Calu3 (cell line): ENCODE results near the gene MARK4. TPM values are rescaled to one million over a fixed set of nuclear protein-coding genes. Genes with fewer than 3 reads are reported as not detected.

Experiments used
- BruUV-seq: library from RNA; stranded (reverse); fragments of 400-500 nt; replicated peaks from 2 replicates; lab custom pipeline; 2021; lab: Mats Ljungman, UMichigan
- CTCF ChIA-PET: fragments of 300-600 bp; sonication (Branson Sonifier 250); formaldehyde crosslinking; loops from one replicate; lab custom pipeline; 2022; ENCODE audit warnings: antibody characterized with exemption; lab: Charles Lee
- DNase-seq: peaks from one replicate; pipeline ENCODE4 v3.0.0; 2022
- H3K27ac Mint-ChIP-seq: one replicate; pipeline ENCODE4 v1.8.0; 2022; ENCODE audit warnings: mixed read lengths; ENCODE audit not compliant: unreplicated experiment
- H3K27me3 Mint-ChIP-seq: one replicate; pipeline ENCODE4 v1.8.0; 2022; ENCODE audit warnings: mixed read lengths; ENCODE audit not compliant: unreplicated experiment
- H3K36me3 Mint-ChIP-seq: one replicate; pipeline ENCODE4 v1.8.0; 2022; ENCODE audit warnings: mild to moderate bottlenecking, moderate library complexity, mixed read lengths; ENCODE audit not compliant: insufficient read depth, unreplicated experiment
- H3K4me1 Mint-ChIP-seq: one replicate; pipeline ENCODE4 v1.8.0; 2022; ENCODE audit warnings: mild to moderate bottlenecking, low read depth, mixed read lengths; ENCODE audit not compliant: unreplicated experiment
- H3K4me3 Mint-ChIP-seq: one replicate; pipeline ENCODE4 v1.8.0; 2022; ENCODE audit warnings: mild to moderate bottlenecking, low read depth, moderate library complexity, mixed read lengths; ENCODE audit not compliant: unreplicated experiment
- H3K9me3 Mint-ChIP-seq: one replicate; pipeline ENCODE4 v1.8.0; 2022; ENCODE audit warnings: low read depth, mixed read lengths; ENCODE audit not compliant: unreplicated experiment
- CTCF ChIP-seq: fragments of 200-600 bp; IDR thresholded peaks from one replicate; pipeline ENCODE4 v1.8.0; 2022; ENCODE audit warnings: antibody characterized with exemption; ENCODE audit not compliant: unreplicated experiment
- intact Hi-C: fragments of 100-400 bp; cut with micrococcal nuclease; formaldehyde crosslinking; loops from one replicate; pipeline ENCODE4 v1.10.0; 2022; ENCODE audit not compliant: unreplicated experiment
- total RNA-seq: library from RNA; stranded (reverse); gene quantifications from 2 replicates; pipeline ENCODE4 v1.2.3, GENCODE V29; 2022

Gene MARK4
- total RNA-seq, 1 experiment from 2014 or later: 45.9 TPM

DNA sequence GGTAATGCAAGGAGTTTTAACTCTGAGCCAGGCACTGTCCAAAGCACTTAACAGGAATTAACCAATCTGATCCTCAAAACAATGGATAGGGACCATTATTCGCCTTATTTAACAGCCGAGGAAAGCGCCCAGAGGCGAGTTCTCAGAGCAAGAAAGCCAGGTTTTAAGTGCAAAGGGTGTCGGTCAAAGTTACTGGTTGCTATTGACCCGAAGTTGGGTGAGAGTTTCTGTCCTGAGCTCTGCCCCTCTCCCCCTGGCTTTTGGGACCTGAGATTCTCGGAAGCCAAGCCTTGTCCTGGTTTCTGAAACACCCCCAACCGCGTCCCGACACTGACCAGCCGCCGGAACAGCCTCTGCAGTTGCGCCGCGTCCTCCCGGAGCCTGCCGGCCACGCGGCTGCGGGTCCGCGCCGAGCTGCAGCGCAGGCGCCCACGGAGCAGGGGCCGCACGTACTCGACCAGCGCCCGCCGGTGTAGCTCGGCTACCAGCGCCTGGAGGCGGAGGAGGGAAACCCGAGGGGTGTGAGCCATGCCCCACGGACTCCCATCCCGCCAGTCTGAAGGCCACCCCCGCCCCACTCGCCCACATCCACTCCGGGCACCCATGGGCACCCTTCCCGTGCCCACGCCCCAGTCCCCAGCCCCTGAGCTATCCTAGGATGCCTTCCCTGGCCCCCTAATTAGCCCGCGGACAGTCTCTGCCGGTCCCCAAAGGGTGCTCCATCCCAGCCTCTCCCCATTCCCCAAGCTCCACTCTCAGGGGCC is 33.7 kb upstream of the MARK4 start:
- Mint-ChIP-seq H3K9me3 (no peaks in the 10 kb centered on the region), H3K27ac (no peak overlapping the region), H3K4me1 (peaks cover 2% of the 10 kb centered on the region), H3K27me3 (peaks cover 40% of the 10 kb centered on the region), H3K36me3 (peaks cover 5% of the 10 kb centered on the region), H3K4me3 (no peak overlapping the region)
- intact Hi-C loops: no loop called here
- CTCF ChIA-PET: interaction anchor here (0.9 kb wide), 1 partner anchor 71 kb away, joined by 4 read pairs; no protein-coding TSS in a partner anchor
- BruUV-seq: no TSS peak
- no peak for DNase-seq
- no peak for TF ChIP-seq CTCF

- no peak for TF ChIP-seq CTCF
- intact Hi-C loops: no loop called here
- Mint-ChIP-seq H3K9me3 (no peaks in the 10 kb centered on the region), H3K27ac (no peak overlapping the region), H3K4me3 (no peak overlapping the region), H3K27me3 (peaks cover 46% of the 10 kb centered on the region), H3K4me1 (no peaks in the 10 kb centered on the region), H3K36me3 (peaks cover under 1% of the 10 kb centered on the region)
- CTCF ChIA-PET: interaction anchor here (0.9 kb wide), 1 partner anchor 71 kb away, joined by 4 read pairs; no protein-coding TSS in a partner anchor
- BruUV-seq: no TSS peak
- DNase-seq: no peak
Measured at GRCh38 chr19:45217957-45218334, 33.1 kb upstream of the MARK4 start.

- no peaks in the 10 kb centered on the region for H3K9me3 Mint-ChIP-seq
- no peak overlapping the region for H3K27ac Mint-ChIP-seq
- no peaks in the 10 kb centered on the region for H3K4me1 Mint-ChIP-seq
- H3K36me3 Mint-ChIP-seq: no peaks in the 10 kb centered on the region
- CTCF ChIA-PET: no interaction called here
- H3K27me3 Mint-ChIP-seq: peaks cover 51% of the 10 kb centered on the region
- no peak for DNase-seq
- no TSS peak for BruUV-seq
- H3K4me3 Mint-ChIP-seq: no peak overlapping the region
- no peak for TF ChIP-seq CTCF
- intact Hi-C loops: no loop called here
Measured at GRCh38 chr19:45218426-45218825, 32.6 kb upstream of the MARK4 start.

DNA sequence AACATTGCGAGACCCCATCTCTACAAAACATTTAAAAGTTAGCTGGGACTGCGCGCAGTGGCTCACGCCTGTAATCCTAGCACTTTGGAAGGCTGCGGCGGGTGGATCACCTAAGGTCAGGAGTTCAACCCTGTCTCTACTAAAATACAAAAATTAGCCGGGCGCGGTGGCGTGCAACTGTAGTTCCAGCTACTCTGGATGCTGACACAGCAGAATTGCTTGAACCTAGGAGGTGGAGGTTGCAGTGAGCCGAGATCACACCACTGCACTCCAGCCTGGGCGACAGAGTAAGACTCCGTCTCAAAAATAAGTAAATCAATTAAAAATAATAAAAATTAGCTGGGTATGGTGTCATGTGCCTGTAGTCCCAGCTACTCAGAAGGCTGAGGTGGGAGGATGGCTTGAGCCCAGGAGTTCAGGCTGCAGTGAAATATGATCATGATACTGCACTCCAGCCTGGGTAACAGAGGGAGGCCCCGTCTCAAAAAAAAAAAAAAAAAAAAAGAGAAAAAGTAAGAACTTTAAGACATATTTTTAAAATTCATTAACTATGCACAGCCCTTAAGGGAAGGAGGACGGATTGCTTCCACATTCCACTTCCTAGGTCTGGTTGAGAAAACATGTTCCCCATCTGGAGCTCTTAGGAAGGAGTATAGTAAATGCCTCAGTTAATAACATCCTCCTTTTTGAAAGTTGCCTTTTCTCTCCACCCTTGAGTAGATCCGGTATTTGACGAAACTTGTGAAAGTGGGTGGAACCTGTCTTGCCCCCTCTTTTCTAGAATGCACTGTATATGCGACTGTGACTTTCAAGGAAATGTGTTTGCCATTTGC is 31.9 kb upstream of the MARK4 start:
- H3K27ac Mint-ChIP-seq: no peak overlapping the region
- H3K36me3 Mint-ChIP-seq: no peaks in the 10 kb centered on the region
- TF ChIP-seq CTCF: no peak
- H3K4me1 Mint-ChIP-seq: no peaks in the 10 kb centered on the region
- DNase-seq: no peak
- intact Hi-C loops: no loop called here
- no TSS peak for BruUV-seq
- H3K9me3 Mint-ChIP-seq: no peaks in the 10 kb centered on the region
- H3K4me3 Mint-ChIP-seq: no peak overlapping the region
- peaks cover 58% of the 10 kb centered on the region for H3K27me3 Mint-ChIP-seq
- CTCF ChIA-PET: interaction anchor here (0.7 kb wide), 1 partner anchor 34 kb away, joined by 3 read pairs; no protein-coding TSS in a partner anchor
